AG04450 (cell line): ENCODE measurements around the gene PON3. TPM values are rescaled to one million over a fixed set of nuclear protein-coding genes. Genes with fewer than 3 reads are reported as not detected.

Experiments used
- CTCF ChIA-PET: fragments of 300-600, 350-600 bp; formaldehyde crosslinking; extraction: SDS; loops from one replicate; lab custom pipeline; 2022; ENCODE audit warnings: antibody characterized with exemption, inconsistent platforms; lab: Charles Lee
- POLR2A ChIA-PET: fragments of 350-600 bp; formaldehyde crosslinking; extraction: SDS; loops from one replicate; lab custom pipeline; 2021; ENCODE audit warnings: antibody characterized with exemption, inconsistent platforms; lab: Yijun Ruan, JAX
- DNase-seq: peaks from one replicate; pipeline ENCODE4 v3.0.0-alpha.2; 2011; ENCODE audit warnings: low read depth, low spot score
- H3K27ac ChIP-seq: one replicate; pipeline ENCODE4 v1.5.1; 2012; ENCODE audit warnings: low read depth, low read length, control low read depth
- H3K27me3 ChIP-seq: one replicate; pipeline ENCODE4 v1.6.0; 2012; ENCODE audit warnings: low read length; ENCODE audit not compliant: control insufficient read depth, insufficient read depth
- H3K4me3 ChIP-seq: 2 replicates; pipeline ENCODE4 v1.5.1; 2011; ENCODE audit warnings: mild to moderate bottlenecking, low read depth, low read length, control low read depth
- H3K9me3 ChIP-seq: 2 replicates; pipeline ENCODE4 v1.5.1; 2012; ENCODE audit warnings: low read length; ENCODE audit not compliant: control insufficient read depth, insufficient read depth
- polyA plus RNA-seq: library from polyadenylated mRNA; depleted of rRNA; stranded (reverse); fragments of >200 nt; gene quantifications from 2 replicates; pipeline ENCODE4 v1.2.3, GENCODE V29; 2011
- TF ChIP-seq, protein P1 (sequence below): IDR thresholded peaks from 2 replicates; pipeline ENCODE4 v1.5.1; 2011; ENCODE audit warnings: low read depth, low read length, control low read depth, inconsistent platforms

Gene PON3
- polyA plus RNA-seq, 1 experiment, result 0.20 TPM

DNA sequence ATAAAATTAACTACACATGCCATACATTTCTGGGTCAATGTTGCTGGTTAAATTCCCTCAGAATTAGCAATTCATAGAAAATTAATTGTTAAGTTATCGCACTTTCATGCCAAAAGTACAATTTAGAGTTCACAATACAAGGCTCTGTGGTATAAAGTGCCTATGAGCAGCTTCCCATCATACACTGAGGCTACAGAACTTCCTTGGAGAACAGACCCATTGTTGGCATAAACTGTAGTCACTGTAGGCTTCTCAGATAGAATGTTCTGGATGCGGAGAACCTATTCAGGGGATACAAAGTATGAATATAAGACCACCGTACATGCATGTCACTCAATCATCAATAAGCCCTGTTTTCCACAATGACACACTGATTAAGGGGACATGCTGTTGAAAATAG lies 9.0 kb upstream of the PON3 start:
- Histone ChIP-seq H3K4me3 (no peak overlapping the region), H3K9me3 (no peaks in the 10 kb centered on the region), H3K27me3 (no peaks in the 10 kb centered on the region), H3K27ac (no peak overlapping the region)
- no peak for DNase-seq
- POLR2A ChIA-PET, result no interaction called here
- TF ChIP-seq, protein P1, sequence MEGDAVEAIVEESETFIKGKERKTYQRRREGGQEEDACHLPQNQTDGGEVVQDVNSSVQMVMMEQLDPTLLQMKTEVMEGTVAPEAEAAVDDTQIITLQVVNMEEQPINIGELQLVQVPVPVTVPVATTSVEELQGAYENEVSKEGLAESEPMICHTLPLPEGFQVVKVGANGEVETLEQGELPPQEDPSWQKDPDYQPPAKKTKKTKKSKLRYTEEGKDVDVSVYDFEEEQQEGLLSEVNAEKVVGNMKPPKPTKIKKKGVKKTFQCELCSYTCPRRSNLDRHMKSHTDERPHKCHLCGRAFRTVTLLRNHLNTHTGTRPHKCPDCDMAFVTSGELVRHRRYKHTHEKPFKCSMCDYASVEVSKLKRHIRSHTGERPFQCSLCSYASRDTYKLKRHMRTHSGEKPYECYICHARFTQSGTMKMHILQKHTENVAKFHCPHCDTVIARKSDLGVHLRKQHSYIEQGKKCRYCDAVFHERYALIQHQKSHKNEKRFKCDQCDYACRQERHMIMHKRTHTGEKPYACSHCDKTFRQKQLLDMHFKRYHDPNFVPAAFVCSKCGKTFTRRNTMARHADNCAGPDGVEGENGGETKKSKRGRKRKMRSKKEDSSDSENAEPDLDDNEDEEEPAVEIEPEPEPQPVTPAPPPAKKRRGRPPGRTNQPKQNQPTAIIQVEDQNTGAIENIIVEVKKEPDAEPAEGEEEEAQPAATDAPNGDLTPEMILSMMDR, result no peak
- CTCF ChIA-PET, result interaction anchor here (1.0 kb wide), 1 partner anchor 106 kb away, joined by 3 read pairs; no protein-coding TSS in a partner anchor

DNA sequence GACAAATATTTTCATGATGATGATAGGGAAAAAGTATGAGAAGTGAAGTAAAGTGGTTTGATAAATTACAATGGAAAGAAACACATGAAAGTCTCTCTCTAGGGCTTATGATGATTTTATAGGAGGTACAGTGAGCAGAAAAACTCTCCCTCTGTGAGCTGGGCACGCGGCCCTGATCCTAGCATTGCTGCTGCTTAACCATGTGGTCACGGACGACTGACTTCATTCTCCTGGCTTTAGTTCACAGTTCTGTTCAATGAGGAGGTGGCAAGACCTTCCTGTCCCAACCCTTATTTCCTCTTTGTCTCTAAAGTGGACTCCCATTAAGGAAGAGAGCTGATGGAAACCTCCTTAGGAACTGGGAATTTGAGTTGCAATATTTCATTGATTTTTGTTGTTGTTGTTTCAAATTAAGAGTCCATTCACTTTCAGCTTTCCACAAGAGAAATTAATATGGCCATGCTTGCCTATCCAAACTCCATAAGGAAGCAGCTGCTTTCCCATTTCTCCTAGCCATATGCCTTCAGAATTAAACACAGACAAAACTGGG lies 8.2 kb upstream of the PON3 start:
- ChIA-PET CTCF (no interaction called here), POLR2A (no interaction called here)
- Histone ChIP-seq H3K9me3 (no peaks in the 10 kb centered on the region), H3K4me3 (no peak overlapping the region), H3K27ac (no peak overlapping the region), H3K27me3 (no peaks in the 10 kb centered on the region)
- no peak for DNase-seq
- TF ChIP-seq, protein P1, result no peak

DNA sequence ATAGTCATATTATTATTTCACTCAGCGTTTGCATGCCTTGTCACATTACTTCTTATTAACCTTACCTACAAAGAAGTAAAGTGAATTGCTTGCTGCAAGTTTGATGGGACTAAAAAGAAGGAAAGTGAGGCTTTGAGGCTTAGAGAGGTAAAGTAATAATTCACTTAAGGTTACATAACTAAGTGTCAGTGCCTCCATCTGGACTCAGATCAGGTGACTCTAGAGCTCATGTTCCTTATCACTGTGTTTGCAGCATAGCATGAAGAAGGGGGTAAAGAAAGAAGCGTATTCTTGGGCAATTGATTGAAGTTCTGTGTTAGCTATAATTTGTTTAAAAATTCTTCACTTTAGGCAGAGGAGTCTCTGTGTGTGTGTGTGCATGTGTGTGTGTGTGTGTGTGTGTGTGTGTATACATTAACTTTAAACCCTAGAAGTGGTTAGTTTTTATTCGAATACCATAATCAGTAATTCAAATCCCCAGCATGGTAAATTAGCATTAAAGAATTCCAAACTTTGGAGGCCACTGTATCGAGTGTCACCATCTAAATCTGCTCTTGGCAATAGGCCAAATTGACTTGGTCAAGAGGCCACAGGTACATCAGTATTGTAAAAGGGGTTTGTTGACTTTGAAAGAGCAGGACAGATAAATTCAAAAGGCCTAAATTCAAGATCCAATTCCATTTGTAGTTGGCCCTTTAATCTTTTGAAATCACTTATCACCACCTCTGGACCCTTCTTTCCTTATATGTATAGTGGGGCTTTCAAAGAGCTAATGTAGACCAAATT lies 2.2 kb upstream of the PON3 start:
- TF ChIP-seq, protein P1, result no peak
- DNase-seq, result no peak
- Histone ChIP-seq H3K9me3 (peaks cover 7% of the 10 kb centered on the region; the same call in 1 of the 2 replicates), H3K27me3 (peaks cover 7% of the 10 kb centered on the region), H3K4me3 (no peak overlapping the region), H3K27ac (no peak overlapping the region)
- POLR2A ChIA-PET, result no interaction called here
- CTCF ChIA-PET, result interaction anchor here (0.7 kb wide), 1 partner anchor 292 kb away, joined by 3 read pairs; no protein-coding TSS in a partner anchor

DNA sequence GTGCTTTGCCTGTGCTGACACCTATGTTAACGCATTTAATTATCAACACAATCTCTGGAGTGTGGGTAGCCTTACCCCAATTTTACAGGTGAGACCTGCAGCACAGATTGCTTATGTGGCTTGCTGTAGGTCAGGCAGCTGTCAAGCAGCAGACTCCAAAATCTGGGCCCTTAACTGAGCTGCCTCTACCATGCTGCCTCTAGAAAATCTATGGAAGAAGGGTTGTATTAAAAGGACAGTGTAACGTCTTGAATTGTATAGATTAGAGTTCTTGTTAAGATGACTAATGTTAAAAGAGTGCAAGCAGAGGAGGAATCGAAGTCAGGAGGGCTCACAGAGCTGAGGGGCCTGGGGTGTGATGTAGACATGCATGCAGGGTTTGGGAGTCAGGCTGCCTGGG lies 1.2 kb upstream of the PON3 start:
- Histone ChIP-seq H3K27ac (no peak overlapping the region), H3K4me3 (no peak overlapping the region), H3K9me3 (peaks cover 7% of the 10 kb centered on the region; the same call in 1 of the 2 replicates), H3K27me3 (peaks cover 9% of the 10 kb centered on the region)
- ChIA-PET POLR2A (no interaction called here), CTCF (interaction anchor here (1.1 kb wide), 1 partner anchor 79 kb away, joined by 3 read pairs; no protein-coding TSS in a partner anchor)
- no peak for DNase-seq
- TF ChIP-seq, protein P1, result no peak

DNA sequence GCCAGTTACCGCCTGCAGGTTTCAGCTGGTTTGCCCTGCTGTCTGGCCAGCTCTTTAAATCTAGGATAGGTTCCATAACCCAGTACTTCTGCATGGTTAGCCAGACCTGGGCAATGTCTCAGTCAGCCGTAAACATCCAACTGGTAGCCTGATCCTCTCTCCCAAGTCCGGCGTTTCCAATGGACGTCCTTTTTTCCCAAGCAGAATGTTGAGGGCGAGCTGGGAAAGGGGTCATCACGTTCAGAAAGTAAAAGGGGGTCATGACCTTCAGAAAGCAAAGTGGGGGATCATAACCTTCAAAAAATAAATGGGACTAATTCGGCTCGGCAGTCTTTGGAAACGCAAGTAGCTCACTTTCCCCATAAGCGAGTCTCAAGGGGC lies 430 bp downstream of the PON3 start:
- Histone ChIP-seq H3K27ac (no peak overlapping the region), H3K9me3 (peaks cover 7% of the 10 kb centered on the region; the same call in 1 of the 2 replicates), H3K4me3 (no peak overlapping the region), H3K27me3 (peaks cover 9% of the 10 kb centered on the region)
- ChIA-PET CTCF (interaction anchor here (0.6 kb wide), 1 partner anchor 422 kb away, joined by 4 read pairs; no protein-coding TSS in a partner anchor), POLR2A (no interaction called here)
- no peak for DNase-seq
- TF ChIP-seq, protein P1, result no peak
